ENCODE measurements around the gene SOCS7.

Gene SOCS7

DNA sequence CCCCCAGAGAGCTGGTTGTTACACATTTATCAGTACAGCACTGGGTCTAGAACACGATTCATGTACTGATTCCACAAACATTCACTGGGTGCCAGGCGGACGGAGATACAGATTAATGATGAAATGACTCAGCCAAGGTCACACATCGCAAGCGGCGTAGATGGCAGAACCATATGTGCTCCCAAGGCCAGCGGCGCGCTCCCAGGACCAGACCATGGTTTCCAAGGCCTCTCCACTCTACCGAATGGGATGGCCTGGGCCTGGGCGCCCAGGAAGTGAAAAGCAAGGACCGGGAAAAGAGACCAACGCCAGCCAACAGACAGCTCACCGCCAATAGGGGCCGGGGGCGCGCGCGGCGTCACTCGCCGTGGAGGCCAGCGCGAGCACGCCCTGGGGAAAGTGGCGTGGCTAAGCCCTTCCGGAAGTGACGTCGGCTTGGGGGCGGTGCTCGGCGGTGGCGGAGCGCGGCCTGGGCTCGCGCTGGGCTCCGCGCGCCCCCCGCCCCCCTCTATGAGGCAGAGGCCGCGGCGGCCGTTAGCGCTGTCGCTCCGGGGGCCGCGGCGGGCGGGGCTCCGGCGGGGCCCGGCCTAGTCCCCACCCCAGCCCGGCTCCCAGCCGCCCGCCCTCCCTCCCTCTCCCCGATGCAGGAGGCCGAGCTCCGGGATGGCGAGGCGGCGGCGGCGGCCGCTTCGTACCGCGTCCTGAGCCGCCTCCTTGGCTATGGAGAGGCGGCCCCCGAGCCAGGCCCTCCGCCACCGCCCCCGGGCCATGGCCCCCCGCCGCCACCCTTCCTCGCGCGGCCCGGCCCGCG, at the start of gene SOCS7:
Gene SOCS7, plus strand, starts transcription at position 433 of the 811 bp plus-strand sequence. Its CDS starts 209 bp downstream, at position 642.
- peak; percentile 80 to 90 for DNase-seq (ENCODE audit: low read depth in 2 of 2)

- DNase-seq (ENCODE audit: low read depth in 2 of 2) = no peak
These were observed 36.1 kb upstream of the SOCS7 start for GRCh38 chr17:38315497-38315896.

DNA sequence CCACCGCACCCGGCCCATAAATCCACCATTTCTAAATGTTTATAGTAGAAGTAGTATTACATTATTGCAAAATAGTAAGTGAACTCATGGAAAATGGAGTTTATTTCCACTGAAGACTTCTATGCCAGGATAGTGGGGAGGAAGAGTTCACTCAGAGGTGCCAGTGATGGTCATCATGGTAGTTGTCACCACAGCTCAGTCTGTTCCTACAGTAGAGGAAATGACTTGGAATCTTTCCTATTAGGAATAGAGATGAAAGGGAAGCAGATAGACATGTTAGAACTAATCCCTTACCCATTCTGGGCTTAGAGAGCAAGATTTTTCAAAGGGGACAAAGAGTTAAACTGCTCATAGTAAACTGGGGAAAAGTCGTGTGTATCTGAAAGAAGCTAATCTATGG, 34.6 kb upstream of the SOCS7 start:
- no peak for DNase-seq (ENCODE audit: low read depth in 2 of 2)

DNA sequence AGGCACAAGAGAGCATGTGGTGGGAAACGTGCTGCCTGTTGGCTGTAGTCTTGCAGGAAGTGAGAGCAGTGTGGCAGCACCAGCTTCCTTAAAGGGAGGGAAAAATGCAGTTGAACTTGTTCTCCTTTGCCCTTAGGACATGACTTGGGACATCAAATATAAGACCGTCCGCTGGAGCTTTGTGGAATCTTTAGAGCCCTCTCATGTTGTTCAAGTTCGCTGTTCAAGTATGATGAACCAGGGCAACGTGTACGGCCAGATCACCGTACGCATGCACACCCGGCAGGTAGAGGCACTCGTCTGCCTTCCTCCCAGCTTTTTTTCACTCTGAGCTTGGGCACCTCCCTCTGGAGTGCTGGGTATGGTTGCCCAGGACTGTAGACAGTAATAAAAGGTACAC, 31.2 kb upstream of the SOCS7 start:
- DNase-seq (ENCODE audit: low read depth in 2 of 2) = no peak

DNA sequence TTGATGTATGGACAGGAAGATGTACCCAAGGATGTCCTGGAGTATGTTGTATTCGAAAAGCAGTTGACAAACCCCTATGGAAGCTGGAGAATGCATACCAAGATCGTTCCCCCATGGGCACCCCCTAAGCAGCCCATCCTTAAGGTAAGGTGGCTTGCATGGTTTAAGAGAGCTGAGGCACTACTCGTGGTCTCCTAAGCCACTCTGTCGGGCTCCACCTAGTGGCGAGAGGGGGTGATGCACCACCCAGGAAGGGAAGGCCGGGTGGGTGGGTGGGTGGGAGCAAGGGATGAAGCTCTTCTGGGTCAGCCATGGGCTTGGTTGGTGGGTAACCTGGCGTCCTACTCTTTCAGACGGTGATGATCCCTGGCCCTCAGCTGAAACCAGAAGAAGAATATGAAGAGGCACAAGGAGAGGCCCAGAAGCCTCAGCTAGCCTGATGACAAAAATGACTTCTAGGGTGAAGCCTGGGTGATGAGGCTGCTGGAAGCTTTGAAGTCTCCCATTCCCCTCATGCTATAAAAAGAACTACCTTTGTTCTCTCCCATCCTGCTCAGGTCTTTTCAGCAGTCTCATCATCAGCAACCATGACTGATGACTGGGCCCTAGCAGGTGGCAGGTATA, 29.4 kb upstream of the SOCS7 start:
- DNase-seq (ENCODE audit: low read depth in 2 of 2) = peak; percentile 49 to 70

DNA sequence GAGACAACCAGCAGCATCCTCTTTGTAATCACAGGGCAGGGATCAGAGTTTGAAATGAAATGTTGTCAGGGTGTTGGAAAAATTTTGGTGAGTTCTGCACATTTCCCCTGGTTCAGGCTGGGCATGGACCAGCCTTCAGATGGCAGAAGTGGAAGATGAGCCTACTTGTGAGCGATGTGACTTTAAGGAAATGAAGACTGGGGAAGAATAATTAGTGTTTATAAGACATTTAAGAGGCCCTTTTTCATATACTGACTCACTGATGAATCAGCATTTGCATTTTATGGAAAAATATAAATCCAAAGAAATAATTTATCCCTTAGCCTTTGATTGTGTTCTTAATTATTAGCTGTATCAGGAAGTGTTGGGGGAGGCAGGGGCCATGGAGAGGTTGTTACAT, 28.7 kb upstream of the SOCS7 start:
- DNase-seq (ENCODE audit: low read depth in 2 of 2) = no peak

GRCh38 chr17:38324141-38324697, 27.4 kb upstream of the SOCS7 start:
- no peak for DNase-seq (ENCODE audit: low read depth in 2 of 2)

- DNase-seq (ENCODE audit: low read depth in 2 of 2) = no peak
These were observed 26.9 kb upstream of the SOCS7 start for GRCh38 chr17:38324772-38325171.

DNA sequence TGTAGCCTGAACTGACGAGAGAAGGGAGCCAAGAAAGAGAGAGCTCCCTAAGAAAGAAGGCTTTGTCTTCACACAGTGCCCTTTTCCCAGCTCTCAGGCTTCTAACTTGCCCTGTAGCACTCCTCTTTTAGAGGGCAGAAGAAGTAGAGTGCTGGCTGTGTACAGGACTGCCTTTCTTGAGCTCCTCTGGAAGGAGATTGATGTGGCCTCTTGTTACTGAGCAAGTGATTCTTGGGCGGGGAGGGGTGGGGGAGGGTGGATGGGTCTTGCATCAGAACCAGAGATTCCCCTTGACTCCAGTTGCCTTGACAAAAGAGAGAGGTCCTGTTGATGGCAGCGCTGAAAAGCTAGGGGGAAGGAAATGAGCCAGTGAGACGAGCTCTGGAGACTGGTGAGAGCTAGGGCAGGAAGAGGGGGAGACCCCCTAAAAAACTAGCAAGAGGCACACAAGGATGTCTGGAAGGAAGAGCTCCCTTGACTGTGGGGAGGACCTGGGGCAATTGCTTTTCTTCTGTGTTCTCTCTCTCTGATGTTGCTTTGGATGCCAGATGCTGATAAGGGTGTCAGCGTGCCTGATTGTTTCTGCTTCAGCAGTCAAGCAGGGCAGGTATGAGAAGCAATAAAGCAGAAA, 26.3 kb upstream of the SOCS7 start:
- DNase-seq (ENCODE audit: low read depth in 2 of 2) = no peak

- DNase-seq (ENCODE audit: low read depth in 2 of 2) = no peak
These were observed 24.4 kb upstream of the SOCS7 start for GRCh38 chr17:38326996-38327792.

- DNase-seq (ENCODE audit: low read depth in 2 of 2) = no peak
These were observed 23.7 kb upstream of the SOCS7 start for GRCh38 chr17:38327936-38328335.

- DNase-seq (ENCODE audit: low read depth in 2 of 2) = no peak
These were observed 23.0 kb upstream of the SOCS7 start for GRCh38 chr17:38328620-38329019.

GRCh38 chr17:38329284-38329683, 22.4 kb upstream of the SOCS7 start:
- DNase-seq (ENCODE audit: low read depth in 2 of 2) = no peak

GRCh38 chr17:38329808-38330730, 21.6 kb upstream of the SOCS7 start:
- DNase-seq (ENCODE audit: low read depth in 2 of 2) = no peak

DNA sequence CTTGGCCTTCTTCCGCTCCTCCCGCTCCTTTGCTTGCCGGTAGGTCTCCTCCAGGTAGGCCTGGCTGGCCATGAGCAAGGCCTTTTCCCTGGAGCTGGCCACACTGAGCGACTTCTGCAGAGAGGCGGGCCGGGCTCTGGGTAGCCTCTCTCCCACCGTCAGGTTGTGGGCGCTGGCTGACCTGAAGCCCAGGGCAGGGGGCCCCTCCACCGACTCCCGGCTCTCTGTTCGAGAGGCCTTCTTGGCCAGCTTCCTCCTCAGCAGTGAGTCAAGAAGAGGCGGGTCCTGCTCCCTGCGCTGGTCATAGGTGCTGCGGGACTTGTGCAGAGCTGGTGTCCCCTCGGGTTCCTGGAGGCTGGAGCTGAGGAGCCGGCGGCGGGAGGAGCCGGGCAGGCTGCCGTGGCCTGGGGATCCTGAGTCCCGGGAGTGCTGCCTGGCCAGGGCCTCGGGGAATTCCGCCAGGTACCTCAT, 20.7 kb upstream of the SOCS7 start:
- no peak for DNase-seq (ENCODE audit: low read depth in 2 of 2)

GRCh38 chr17:38332735-38333134, 18.9 kb upstream of the SOCS7 start:
- no peak for DNase-seq (ENCODE audit: low read depth in 2 of 2)

- DNase-seq (ENCODE audit: low read depth in 2 of 2) = peak; percentile 38 to 52
These were observed 17.9 kb upstream of the SOCS7 start for GRCh38 chr17:38333635-38334295.

GRCh38 chr17:38334480-38335364, 16.9 kb upstream of the SOCS7 start:
- DNase-seq (ENCODE audit: low read depth in 2 of 2) = no peak

GRCh38 chr17:38336838-38337237, 14.8 kb upstream of the SOCS7 start:
- DNase-seq (ENCODE audit: low read depth in 2 of 2) = no peak

Measured in stimulated activated CD4-positive, alpha-beta T cell treated with anti-CD3 and anti-CD28 coated beads, Interleukin-15, amount 100 ng/mL, for 48 hours (primary cell).